GM12878 (cell line): Measurements from ENCODE around the gene REEP3. TPM values are rescaled to one million over a fixed set of nuclear protein-coding genes. Genes with fewer than 3 reads are reported as not detected.

Experiments
- ATAC-seq: fragments of 200-7000 bp; cut with Tn5 transposase; 3 replicates; pipeline ENCODE4 v1.9.1; 2020; ENCODE audit warnings: mild to moderate bottlenecking, moderate library complexity
- BruUV-seq: library from RNA; stranded (reverse); fragments of 400-500 nt; replicated peaks from 2 replicates; lab custom pipeline; 2021; lab: Mats Ljungman, UMichigan
- CTCF ChIA-PET: fragments of 300-600 bp; sonication (Branson Sonifier 250); formaldehyde crosslinking; extraction: SDS; loops from one replicate; lab custom pipeline; 2021; ENCODE audit warnings: inconsistent platforms; lab: Yijun Ruan, JAX
- POLR2A ChIA-PET: fragments of 350-600 bp; formaldehyde crosslinking; extraction: SDS; loops from one replicate; lab custom pipeline; 2021; ENCODE audit warnings: inconsistent platforms; lab: Charles Lee
- RAD21 ChIA-PET: fragments of 300-600 bp; sonication (Branson Sonifier 250); formaldehyde crosslinking; loops from one replicate; lab custom pipeline; 2023; ENCODE audit warnings: antibody characterized with exemption; ENCODE audit not compliant: unreplicated experiment; lab: Charles Lee
- SMC1A ChIA-PET: fragments of 300-600 bp; sonication (Branson Sonifier 250); formaldehyde crosslinking; loops from one replicate; lab custom pipeline; 2023; ENCODE audit not compliant: unreplicated experiment, uncharacterized antibody; lab: Charles Lee
- DNase-seq: peaks from one replicate; pipeline ENCODE4 v3.0.0-alpha.2; 2011; ENCODE audit warnings: low read depth, low spot score
- FAIRE-seq: peaks from 3 replicates; lab custom pipeline; 2011; peaks lifted over from hg19 to GRCh38; lab: Jason Lieb, UNC
- H2AFZ ChIP-seq: 2 replicates; pipeline ENCODE4 v1.6.0; 2011; ENCODE audit warnings: low read depth, low read length, control low read depth; ENCODE audit not compliant: control insufficient read depth
- H3K27ac ChIP-seq: 2 replicates; pipeline ENCODE4 v1.5.1; 2011; ENCODE audit warnings: control low read depth; ENCODE audit not compliant: control insufficient read depth, insufficient read depth
- H3K27me3 ChIP-seq, 2 experiments: replicated peaks in 1 of 2; 2 replicates each; pipeline versions ENCODE4 v1.6.0 to v1.6.1; 2011; ENCODE audit warnings: low read length in 1 of 2; ENCODE audit not compliant: control insufficient read depth in 2 of 2, insufficient read depth in 2 of 2
- H3K36me3 ChIP-seq, 2 experiments: 2 replicates each; pipeline ENCODE4 v1.5.1; 2011; ENCODE audit warnings: low read length in 1 of 2; ENCODE audit not compliant: control insufficient read depth in 2 of 2, insufficient read depth in 2 of 2
- H3K4me1 ChIP-seq: 2 replicates; pipeline ENCODE4 v1.6.1; 2011; ENCODE audit warnings: mild to moderate bottlenecking, low read length, moderate library complexity, mixed read lengths; ENCODE audit not compliant: control insufficient read depth, insufficient read depth
- H3K4me2 ChIP-seq: 2 replicates; pipeline ENCODE4 v1.6.0; 2011; ENCODE audit warnings: control low read depth; ENCODE audit not compliant: control insufficient read depth, insufficient read depth
- H3K4me3 ChIP-seq: fragments of 200-600 bp; sonication (generic); 2 replicates; pipeline ENCODE4 v1.5.1; 2016
- H3K79me2 ChIP-seq: 2 replicates; pipeline ENCODE4 v1.6.0; 2011; ENCODE audit warnings: low read length; ENCODE audit not compliant: control insufficient read depth, insufficient read depth
- H3K9ac ChIP-seq: 2 replicates; pipeline ENCODE4 v1.8.0; 2011; ENCODE audit warnings: low read length, control low read depth, mixed read lengths; ENCODE audit not compliant: control insufficient read depth, insufficient read depth
- H3K9me3 ChIP-seq: replicated peaks from 3 replicates; pipeline ENCODE4 v1.5.1; 2011; ENCODE audit warnings: mild to moderate bottlenecking, low read length; ENCODE audit not compliant: control insufficient read depth, insufficient read depth
- H4K20me1 ChIP-seq: 2 replicates; pipeline ENCODE4 v1.6.0; 2011; ENCODE audit not compliant: control insufficient read depth, insufficient read depth
- ATF7 ChIP-seq: fragments of 450-650 bp; IDR thresholded peaks from 2 replicates; pipeline ENCODE4 v1.6.1; 2016; ENCODE audit warnings: low read depth, mild to moderate bottlenecking
- CBX5 ChIP-seq: sonication (generic); IDR thresholded peaks from 2 replicates; pipeline ENCODE4 v1.6.1; 2016; ENCODE audit warnings: low read depth, moderate library complexity, mild to moderate bottlenecking, inconsistent platforms
- CHD1 ChIP-seq: IDR thresholded peaks from 2 replicates; pipeline ENCODE4 v1.6.1; 2012; ENCODE audit warnings: low read depth, low read length, improper control_type of control experiment
- CHD2 ChIP-seq: IDR thresholded peaks from 2 replicates; pipeline ENCODE4 v1.6.1; 2011; ENCODE audit warnings: low read depth, low read length, improper control_type of control experiment, borderline replicate concordance
- CREB1 ChIP-seq: IDR thresholded peaks from 2 replicates; pipeline ENCODE4 v1.6.1; 2012; ENCODE audit warnings: low read depth, mild to moderate bottlenecking, inconsistent platforms
- HDAC2 ChIP-seq: fragments of 200-600 bp; sonication (generic); IDR thresholded peaks from 2 replicates; pipeline ENCODE4 v1.6.1; 2017
- IKZF2 ChIP-seq, 2 experiments: fragments of 450-650 bp; IDR thresholded peaks; 2 replicates each; pipeline ENCODE4 v1.6.1; 2017; ENCODE audit warnings: mild to moderate bottlenecking in 2 of 2, moderate library complexity in 2 of 2
- LARP7 ChIP-seq: fragments of 450-650 bp; IDR thresholded peaks from 2 replicates; pipeline ENCODE4 v1.6.1; 2017; ENCODE audit warnings: mild to moderate bottlenecking
- PAX8 ChIP-seq: fragments of 450-650 bp; IDR thresholded peaks from 2 replicates; pipeline ENCODE4 v1.6.1; 2017; ENCODE audit warnings: mild to moderate bottlenecking, moderate library complexity
- PBX3 ChIP-seq: IDR thresholded peaks from 2 replicates; pipeline ENCODE4 v1.6.1; 2011; ENCODE audit warnings: mild to moderate bottlenecking, low read depth, low read length, moderate library complexity; ENCODE audit not compliant: insufficient replicate concordance
- RUNX3 ChIP-seq: IDR thresholded peaks from 2 replicates; pipeline ENCODE4 v1.6.1; 2012; ENCODE audit warnings: low read length, inconsistent platforms
- SMAD1 ChIP-seq: fragments of 450-650 bp; IDR thresholded peaks from 2 replicates; pipeline ENCODE4 v1.6.1; 2018; ENCODE audit warnings: mild to moderate bottlenecking, low read depth; ENCODE audit not compliant: partially characterized antibody
- SPI1 ChIP-seq: IDR thresholded peaks from 2 replicates; pipeline ENCODE4 v1.6.1; 2011; ENCODE audit warnings: low read depth, mild to moderate bottlenecking, low read length, moderate library complexity, borderline replicate concordance; ENCODE audit not compliant: insufficient read depth
- TCF3 ChIP-seq: IDR thresholded peaks from 2 replicates; pipeline ENCODE4 v1.6.1; 2012; ENCODE audit warnings: low read depth, mild to moderate bottlenecking, low read length, borderline replicate concordance; ENCODE audit not compliant: insufficient read depth
- TCF7 ChIP-seq: IDR thresholded peaks from 2 replicates; pipeline ENCODE4 v1.6.1; 2014; ENCODE audit warnings: antibody characterized with exemption, borderline replicate concordance
- WGBS: methylation state at CpG from one replicate; pipeline ENCODE4 v1.1.6; 2016; ENCODE audit warnings: low lambda C conversion rate; ENCODE audit not compliant: insufficient replicate concordance, insufficient coverage; ENCODE audit errors: missing lambda C conversion rate; 5-methylcytosine and 5-hydroxymethylcytosine counted together
- in situ Hi-C: fragments of 300-500 bp; cut with MboI; formaldehyde crosslinking; loops from 9 replicates; pipeline ENCODE4 v1.14.3; 2018; ENCODE audit warnings: mixed read lengths
- intact Hi-C: fragments of 100-400 bp; cut with micrococcal nuclease; formaldehyde crosslinking; loops from one replicate; pipeline ENCODE4 v1.14.2; 2022; ENCODE audit not compliant: unreplicated experiment
- polyA plus RNA-seq, 11 experiments: library from polyadenylated mRNA; depleted of rRNA in 4 of 11; unstranded in 6 of 11; stranded (reverse) in 5 of 11; fragments of >200 nt; fragmentation: Nextera tagmentation in 4 of 11; fragmentation: Illumina TruSeq in 1 of 11; extraction: Ambion mirVana in 4 of 11; extraction: Trizol in 1 of 11; gene quantifications; 1 replicate in 1 of 11; 2 replicates in 10 of 11; pipeline versions ENCODE4 v1.2.1 to v1.2.3, GENCODE V29; 2011 to 2016; ENCODE audit warnings: inconsistent platforms in 2 of 11, missing spikeins in 2 of 11, low read depth in 1 of 11
- total RNA-seq, 4 experiments: library from RNA; depleted of rRNA in 3 of 4; stranded (reverse); fragments of >200 nt in 3 of 4; fragmentation: Illumina TruSeq in 1 of 4; extraction: Trizol in 1 of 4; gene quantifications; 2 replicates each; pipeline versions ENCODE4 v1.2.1 to v1.2.3, GENCODE V29; 2013 to 2021
- TF ChIP-seq, protein P1 (sequence below): fragments of 450-650 bp; formaldehyde crosslinking; IDR thresholded peaks from 2 replicates; pipeline ENCODE4 v1.4.0; 2022; ENCODE audit warnings: mild to moderate bottlenecking, moderate library complexity
- TF ChIP-seq, protein P2 (sequence below): fragments of 450-650 bp; formaldehyde crosslinking; IDR thresholded peaks from 2 replicates; pipeline ENCODE4 v1.5.0; 2022; ENCODE audit warnings: mild to moderate bottlenecking, missing genetic modification characterization

REEP3 gene
- total and polyA plus RNA-seq, 10 of the 15 experiments (the other 5 are each of a cell fraction or from before 2014, with no cell fraction given), result 4.9 to 25.9 (median 16.2) TPM

GRCh38 chr10:63553473-63553872 is 32.3 kb downstream of the REEP3 start:
- CTCF ChIA-PET, result interaction anchor here (1.0 to 2.5 kb wide), 2 partner anchors 14 to 167 kb away, joined by 3 to 6 read pairs; no protein-coding TSS in a partner anchor
- no peak overlapping the region for H3K4me2 ChIP-seq
- WGBS, result 100% methylated on average over 6 of the region's 6 CpGs
- TF ChIP-seq CHD1 (no peak), RUNX3 (no peak), CREB1 (no peak), PAX8 (no peak), CBX5 (no peak), HDAC2 (no peak), LARP7 (no peak), IKZF2 (IDR thresholded peaks at IDR 0.05) (no peak), TCF7 (no peak), SPI1 (no peak), ATF7 (no peak), SMAD1 (no peak), TCF3 (no peak), PBX3 (no peak), CHD2 (no peak)
- TF ChIP-seq, protein P1, sequence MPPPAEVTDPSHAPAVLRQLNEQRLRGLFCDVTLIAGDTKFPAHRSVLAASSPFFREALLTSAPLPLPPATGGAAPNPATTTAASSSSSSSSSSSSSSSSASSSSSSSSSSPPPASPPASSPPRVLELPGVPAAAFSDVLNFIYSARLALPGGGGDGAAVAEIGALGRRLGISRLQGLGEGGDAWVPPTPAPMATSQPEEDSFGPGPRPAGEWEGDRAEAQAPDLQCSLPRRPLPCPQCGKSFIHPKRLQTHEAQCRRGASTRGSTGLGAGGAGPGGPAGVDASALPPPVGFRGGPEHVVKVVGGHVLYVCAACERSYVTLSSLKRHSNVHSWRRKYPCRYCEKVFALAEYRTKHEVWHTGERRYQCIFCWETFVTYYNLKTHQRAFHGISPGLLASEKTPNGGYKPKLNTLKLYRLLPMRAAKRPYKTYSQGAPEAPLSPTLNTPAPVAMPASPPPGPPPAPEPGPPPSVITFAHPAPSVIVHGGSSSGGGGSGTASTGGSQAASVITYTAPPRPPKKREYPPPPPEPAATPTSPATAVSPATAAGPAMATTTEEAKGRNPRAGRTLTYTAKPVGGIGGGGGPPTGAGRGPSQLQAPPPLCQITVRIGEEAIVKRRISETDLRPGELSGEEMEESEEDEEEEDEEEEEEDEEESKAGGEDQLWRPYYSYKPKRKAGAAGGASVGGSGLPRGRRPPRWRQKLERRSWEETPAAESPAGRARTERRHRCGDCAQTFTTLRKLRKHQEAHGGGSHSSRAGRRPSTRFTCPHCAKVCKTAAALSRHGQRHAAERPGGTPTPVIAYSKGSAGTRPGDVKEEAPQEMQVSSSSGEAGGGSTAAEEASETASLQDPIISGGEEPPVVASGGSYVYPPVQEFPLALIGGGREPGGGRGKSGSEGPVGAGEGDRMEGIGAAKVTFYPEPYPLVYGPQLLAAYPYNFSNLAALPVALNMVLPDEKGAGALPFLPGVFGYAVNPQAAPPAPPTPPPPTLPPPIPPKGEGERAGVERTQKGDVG (CRISPR knock-in tag), result no peak
- TF ChIP-seq, protein P2, sequence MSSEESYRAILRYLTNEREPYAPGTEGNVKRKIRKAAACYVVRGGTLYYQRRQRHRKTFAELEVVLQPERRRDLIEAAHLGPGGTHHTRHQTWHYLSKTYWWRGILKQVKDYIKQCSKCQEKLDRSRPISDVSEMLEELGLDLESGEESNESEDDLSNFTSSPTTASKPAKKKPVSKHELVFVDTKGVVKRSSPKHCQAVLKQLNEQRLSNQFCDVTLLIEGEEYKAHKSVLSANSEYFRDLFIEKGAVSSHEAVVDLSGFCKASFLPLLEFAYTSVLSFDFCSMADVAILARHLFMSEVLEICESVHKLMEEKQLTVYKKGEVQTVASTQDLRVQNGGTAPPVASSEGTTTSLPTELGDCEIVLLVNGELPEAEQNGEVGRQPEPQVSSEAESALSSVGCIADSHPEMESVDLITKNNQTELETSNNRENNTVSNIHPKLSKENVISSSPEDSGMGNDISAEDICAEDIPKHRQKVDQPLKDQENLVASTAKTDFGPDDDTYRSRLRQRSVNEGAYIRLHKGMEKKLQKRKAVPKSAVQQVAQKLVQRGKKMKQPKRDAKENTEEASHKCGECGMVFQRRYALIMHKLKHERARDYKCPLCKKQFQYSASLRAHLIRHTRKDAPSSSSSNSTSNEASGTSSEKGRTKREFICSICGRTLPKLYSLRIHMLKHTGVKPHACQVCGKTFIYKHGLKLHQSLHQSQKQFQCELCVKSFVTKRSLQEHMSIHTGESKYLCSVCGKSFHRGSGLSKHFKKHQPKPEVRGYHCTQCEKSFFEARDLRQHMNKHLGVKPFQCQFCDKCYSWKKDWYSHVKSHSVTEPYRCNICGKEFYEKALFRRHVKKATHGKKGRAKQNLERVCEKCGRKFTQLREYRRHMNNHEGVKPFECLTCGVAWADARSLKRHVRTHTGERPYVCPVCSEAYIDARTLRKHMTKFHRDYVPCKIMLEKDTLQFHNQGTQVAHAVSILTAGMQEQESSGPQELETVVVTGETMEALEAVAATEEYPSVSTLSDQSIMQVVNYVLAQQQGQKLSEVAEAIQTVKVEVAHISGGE (CRISPR knock-in tag), result no peak

More at GRCh38 chr10:63553473-63553872, 32.3 kb downstream of the REEP3 start:
- POLR2A ChIA-PET, result no interaction called here
- ATAC-seq (no peak), FAIRE-seq (no peak), DNase-seq (no peak)
- intact Hi-C loops, result no loop called here
- Histone ChIP-seq H3K4me1 (no peaks in the 10 kb centered on the region), H3K36me3 (no peaks in the 10 kb centered on the region), H4K20me1 (no peaks in the 10 kb centered on the region), H3K79me2 (no peaks in the 10 kb centered on the region; the same call in 1 of the 2 replicates), H3K27me3 (no peaks in the 10 kb centered on the region), H3K9me3 (no peaks in the 10 kb centered on the region), H3K27ac (no peak overlapping the region), H2AFZ (no peak overlapping the region), H3K9ac (no peak overlapping the region), H3K4me3 (no peak overlapping the region)
- RAD21 ChIA-PET, result no interaction called here
- in situ Hi-C loops, result no loop called here
- SMC1A ChIA-PET, result interaction anchor here (1.7 kb wide), 1 partner anchor 16 kb away, joined by 5 read pairs; no protein-coding TSS in a partner anchor
- no TSS peak for BruUV-seq
